Left lung (tissue), 10 donors: Measurements from ENCODE around the gene MAPK8IP3. TPM values are rescaled to one million over a fixed set of nuclear protein-coding genes. Genes with fewer than 3 reads are reported as not detected.

Experiments
- ATAC-seq: fragments of 200-7000 bp; cut with Tn5 transposase; one replicate; pipeline ENCODE4 v1.9.1; 2020; ENCODE audit warnings: moderate library complexity
- DNase-seq, 4 donors: peaks; one replicate each; pipeline ENCODE4 v3.0.0-alpha.2; 2013 to 2020
- H3K27ac ChIP-seq, 2 donors: fragments of 200-600 bp; sonication (generic) in 1 of 2; one replicate each; pipeline versions ENCODE4 v1.5.0 to v1.8.0; 2020 to 2021
- H3K27me3 ChIP-seq, 2 donors: fragments of 200-600 bp; sonication (generic) in 1 of 2; one replicate each; pipeline versions ENCODE4 v1.5.0 to v1.8.0; 2020 to 2021
- H3K36me3 ChIP-seq, 2 donors: fragments of 200-600 bp; sonication (generic) in 1 of 2; one replicate each; pipeline versions ENCODE4 v1.5.0 to v1.8.0; 2020 to 2021
- H3K4me1 ChIP-seq, 2 donors: fragments of 200-600 bp; one replicate each; pipeline ENCODE4 v1.8.0; 2021
- H3K4me3 ChIP-seq, 2 donors: fragments of 200-600 bp; sonication (generic) in 1 of 2; one replicate each; pipeline versions ENCODE4 v1.5.0 to v1.8.0; 2020 to 2021; ENCODE audit warnings: mild to moderate bottlenecking in 1 of 2
- H3K9me3 ChIP-seq, 2 donors: fragments of 200-600 bp; sonication (generic) in 1 of 2; one replicate each; pipeline versions ENCODE4 v1.5.0 to v1.8.0; 2020 to 2021
- intact Hi-C, 2 donors: fragments of 100-400 bp; cut with DNase I; formaldehyde crosslinking; loops; one replicate each; pipeline versions ENCODE4 v1.11.2 to v1.14.2; 2022
- polyA plus RNA-seq, 6 donors: library from polyadenylated mRNA; unstranded; fragments of 120-200 nt; gene quantifications; one replicate each; pipeline ENCODE4 v1.2.1, GENCODE V29; 2013; ENCODE audit not compliant: insufficient read length in 6 of 6
- total RNA-seq, 2 donors: library from RNA; stranded (reverse); fragmentation: NEBNext Ultra II Directional; extraction: Animal tissue kit (Norgen Biotek cat#: 25700); gene quantifications; one replicate each; pipeline ENCODE4 v1.2.1, GENCODE V29; 2021
- TF ChIP-seq, protein P1 (sequence below), 2 donors: fragments of 200-600 bp; sonication (generic) in 1 of 2; IDR thresholded peaks; one replicate each; pipeline versions ENCODE4 v1.5.0 to v1.8.0; 2021; ENCODE audit warnings: antibody characterized with exemption in 2 of 2
- donor health status: DM: no; HTN: yes; CAD: no.
- donor health status: DM: no; HTN: no; CAD: no.

The MAPK8IP3 gene
- total and polyA plus RNA-seq, 8 donors, result 48.1 to 85.9 (median 64.0) TPM

GRCh38 chr16:1790611-1791255 lies 84.7 kb downstream of the MAPK8IP3 start:
- Histone ChIP-seq H3K27me3 (no peaks in the 10 kb centered on the region), H3K9me3 (no peaks in the 10 kb centered on the region), H3K27ac (no peak overlapping the region), H3K4me3 (no peak overlapping the region), H3K4me1 (peaks cover 0 to 4% of the 10 kb centered on the region in 2 donors), H3K36me3 (peaks cover 0 to 68% of the 10 kb centered on the region in 2 donors)
- ATAC-seq (no peak), DNase-seq (peak in 1 of 4 donors; percentile 72)
- TF ChIP-seq, protein P1, sequence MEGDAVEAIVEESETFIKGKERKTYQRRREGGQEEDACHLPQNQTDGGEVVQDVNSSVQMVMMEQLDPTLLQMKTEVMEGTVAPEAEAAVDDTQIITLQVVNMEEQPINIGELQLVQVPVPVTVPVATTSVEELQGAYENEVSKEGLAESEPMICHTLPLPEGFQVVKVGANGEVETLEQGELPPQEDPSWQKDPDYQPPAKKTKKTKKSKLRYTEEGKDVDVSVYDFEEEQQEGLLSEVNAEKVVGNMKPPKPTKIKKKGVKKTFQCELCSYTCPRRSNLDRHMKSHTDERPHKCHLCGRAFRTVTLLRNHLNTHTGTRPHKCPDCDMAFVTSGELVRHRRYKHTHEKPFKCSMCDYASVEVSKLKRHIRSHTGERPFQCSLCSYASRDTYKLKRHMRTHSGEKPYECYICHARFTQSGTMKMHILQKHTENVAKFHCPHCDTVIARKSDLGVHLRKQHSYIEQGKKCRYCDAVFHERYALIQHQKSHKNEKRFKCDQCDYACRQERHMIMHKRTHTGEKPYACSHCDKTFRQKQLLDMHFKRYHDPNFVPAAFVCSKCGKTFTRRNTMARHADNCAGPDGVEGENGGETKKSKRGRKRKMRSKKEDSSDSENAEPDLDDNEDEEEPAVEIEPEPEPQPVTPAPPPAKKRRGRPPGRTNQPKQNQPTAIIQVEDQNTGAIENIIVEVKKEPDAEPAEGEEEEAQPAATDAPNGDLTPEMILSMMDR (IDR thresholded peaks at IDR 0.05), result no peak
- intact Hi-C loops, result no loop called here

- no peak overlapping the region for H3K27ac ChIP-seq
- no peaks in the 10 kb centered on the region for H3K4me1 ChIP-seq
- H3K27me3 ChIP-seq, result no peaks in the 10 kb centered on the region
- ATAC-seq, result no peak
- H3K4me3 ChIP-seq, result no peak overlapping the region
- intact Hi-C loops, result no loop called here
- H3K9me3 ChIP-seq, result no peaks in the 10 kb centered on the region
- DNase-seq, result peak in 1 of 4 donors; percentile 80
- H3K36me3 ChIP-seq, result peaks cover 0 to 61% of the 10 kb centered on the region in 2 donors
- TF ChIP-seq, protein P1 (IDR thresholded peaks at IDR 0.05), result no peak
Measured at GRCh38 chr16:1791256-1791942, 85.4 kb downstream of the MAPK8IP3 start.

- peak in 2 of 4 donors; percentile 25 to 76 for DNase-seq
- Histone ChIP-seq H3K36me3 (peaks cover 0 to 53% of the 10 kb centered on the region in 2 donors), H3K4me3 (no peak overlapping the region), H3K4me1 (no peaks in the 10 kb centered on the region), H3K27me3 (no peaks in the 10 kb centered on the region), H3K27ac (no peak overlapping the region), H3K9me3 (no peaks in the 10 kb centered on the region)
- intact Hi-C loops, result no loop called here
- TF ChIP-seq, protein P1 (IDR thresholded peaks at IDR 0.05), result no peak
- no peak for ATAC-seq
Measured at GRCh38 chr16:1791943-1792812, 86.2 kb downstream of the MAPK8IP3 start.

GRCh38 chr16:1792836-1793577 lies 87.0 kb downstream of the MAPK8IP3 start:
- no peak for ATAC-seq
- no peaks in the 10 kb centered on the region for H3K4me1 ChIP-seq
- no peak overlapping the region for H3K27ac ChIP-seq
- intact Hi-C loops, result no loop called here
- no peak overlapping the region for H3K4me3 ChIP-seq
- H3K36me3 ChIP-seq, result peaks cover 0 to 45% of the 10 kb centered on the region in 2 donors
- TF ChIP-seq, protein P1 (IDR thresholded peaks at IDR 0.05), result no peak
- peaks cover 0 to 5% of the 10 kb centered on the region in 2 donors for H3K9me3 ChIP-seq
- H3K27me3 ChIP-seq, result no peaks in the 10 kb centered on the region
- DNase-seq, result peak in 2 of 4 donors; percentile 30 to 69
